GM21367 (cell line): ENCODE data around the gene MPV17L2.

Experiments
- ATAC-seq: cut with Tn5 transposase; IDR thresholded peaks from one replicate; pipeline ENCODE4 v1.9.1; 2021; ENCODE audit not compliant: unreplicated experiment

MPV17L2 gene

DNA sequence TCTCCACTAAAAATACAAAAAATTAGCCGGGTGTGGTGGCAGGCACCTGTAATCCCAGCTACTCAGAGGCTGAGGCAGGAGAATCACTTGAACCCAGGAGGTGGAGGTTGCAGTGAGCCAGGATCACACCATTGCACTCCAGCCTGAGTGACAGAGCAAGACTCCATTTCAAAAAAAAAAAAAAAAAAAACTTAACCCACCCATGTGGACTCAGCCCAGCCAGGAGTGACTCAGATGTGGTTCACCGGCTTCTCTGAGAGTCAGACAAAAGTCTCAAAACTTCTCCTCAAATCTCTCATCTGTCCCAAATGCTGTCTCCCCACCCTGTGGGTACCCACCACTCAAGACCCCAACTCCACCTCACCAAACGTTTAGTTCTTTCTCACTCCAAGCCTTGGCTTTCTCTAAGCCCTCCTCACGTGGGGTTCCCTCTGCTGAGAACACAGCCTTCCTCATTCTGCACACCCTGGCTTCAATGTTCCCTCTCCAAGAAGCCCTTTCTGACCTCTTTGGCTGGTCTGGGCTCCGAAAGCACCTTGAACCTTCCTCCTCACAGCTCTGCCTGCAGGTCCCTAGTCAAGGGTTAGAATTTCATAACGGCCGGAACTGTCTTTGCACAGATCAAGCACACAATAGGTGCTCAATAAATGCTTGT, 21.9 kb downstream of the MPV17L2 start:
- no peak for ATAC-seq

DNA sequence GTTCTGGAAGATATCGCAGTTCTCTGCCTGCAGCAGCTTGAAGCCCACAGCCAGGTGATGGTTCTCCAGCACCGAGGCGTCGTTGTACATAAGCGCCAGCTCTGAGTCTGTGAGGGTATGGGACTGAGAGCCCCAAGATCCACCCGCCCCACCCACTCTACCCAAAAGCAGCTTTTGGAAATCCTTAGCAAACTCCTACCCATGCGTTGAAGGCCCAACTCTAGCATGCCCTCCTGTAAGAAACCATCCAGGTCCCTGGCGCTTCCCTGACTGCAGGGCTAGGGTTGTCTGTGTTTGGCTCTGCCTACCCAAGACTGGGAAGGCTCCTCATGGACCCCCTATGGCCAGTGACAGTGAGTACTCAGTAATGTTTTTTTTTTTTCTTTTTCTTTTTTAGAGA, 23.8 kb downstream of the MPV17L2 start:
- ATAC-seq: no peak

DNA sequence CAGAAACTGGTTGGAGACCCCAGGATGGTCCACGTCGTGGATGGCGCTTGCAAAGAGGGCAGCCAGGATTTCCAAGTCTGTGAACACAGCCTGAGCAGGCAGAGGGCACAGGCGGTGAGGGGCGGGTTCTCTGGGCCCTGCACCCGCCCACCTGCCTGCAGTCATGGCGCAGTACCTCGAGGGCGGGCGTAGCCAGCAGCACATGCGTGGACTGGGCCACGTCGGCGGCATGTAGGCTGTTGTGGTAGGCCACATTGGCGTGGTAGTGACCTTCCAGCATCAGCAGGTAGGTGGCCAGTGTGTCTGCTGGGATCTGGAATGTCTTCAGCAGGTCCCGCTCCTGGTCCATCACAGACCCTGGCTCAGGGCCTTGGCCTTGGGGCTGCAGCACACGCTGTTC, 25.1 kb downstream of the MPV17L2 start:
- ATAC-seq: no peak

DNA sequence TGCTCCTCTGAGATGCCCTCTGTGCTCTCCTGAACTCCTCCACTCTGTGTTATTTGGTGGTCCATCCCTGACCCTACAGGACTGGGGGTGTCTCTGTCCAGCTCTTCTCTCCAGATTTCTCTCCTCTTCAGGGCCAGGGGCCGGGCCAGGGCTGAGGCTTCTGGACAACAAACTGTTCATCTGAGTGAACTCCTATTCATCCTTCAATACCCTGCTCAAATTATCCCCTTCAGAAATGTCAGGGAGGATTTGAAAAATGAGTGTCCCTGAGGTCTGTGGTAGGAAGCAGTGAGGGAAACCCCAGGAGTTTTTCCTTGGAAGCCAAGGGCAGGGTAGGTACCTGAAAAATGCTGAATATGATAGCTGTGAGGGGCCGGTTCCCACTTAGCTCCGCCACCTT, 25.6 kb downstream of the MPV17L2 start:
- no peak for ATAC-seq

DNA sequence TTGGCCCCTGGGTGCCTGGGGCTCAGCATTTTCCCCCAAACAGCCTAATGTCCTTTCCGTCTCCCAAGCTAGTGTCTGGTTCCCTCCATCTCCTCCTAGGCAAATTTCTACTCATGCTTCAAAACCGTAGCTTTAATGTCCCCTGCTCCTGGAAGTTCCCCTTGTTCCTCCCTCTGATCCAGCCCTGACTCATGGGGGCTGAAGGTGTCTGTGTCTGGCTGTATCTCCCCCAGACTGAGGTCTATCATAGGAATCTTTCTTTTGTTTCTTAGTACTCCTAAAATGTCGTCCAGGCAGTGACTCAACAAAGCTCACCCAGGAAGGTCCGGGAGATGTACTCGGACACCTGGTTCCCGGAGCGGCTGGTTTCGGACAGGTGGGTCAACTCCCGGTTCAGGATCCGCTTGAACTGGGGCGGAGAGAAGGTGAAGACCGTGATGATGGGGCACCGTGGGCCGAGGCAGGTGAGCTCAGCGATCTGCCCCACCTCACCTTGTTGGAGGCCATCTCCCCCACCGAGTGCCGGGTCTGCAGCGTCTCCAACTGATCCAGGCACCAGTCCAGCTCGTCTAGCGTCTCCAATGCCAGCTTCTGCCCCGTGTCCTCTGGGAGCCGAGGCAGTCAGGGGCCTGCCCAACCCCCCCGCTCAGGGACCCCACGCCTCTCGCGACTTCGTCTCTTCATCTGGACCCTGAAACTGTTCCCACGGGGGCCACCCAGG, 27.1 kb downstream of the MPV17L2 start:
- no peak for ATAC-seq

DNA sequence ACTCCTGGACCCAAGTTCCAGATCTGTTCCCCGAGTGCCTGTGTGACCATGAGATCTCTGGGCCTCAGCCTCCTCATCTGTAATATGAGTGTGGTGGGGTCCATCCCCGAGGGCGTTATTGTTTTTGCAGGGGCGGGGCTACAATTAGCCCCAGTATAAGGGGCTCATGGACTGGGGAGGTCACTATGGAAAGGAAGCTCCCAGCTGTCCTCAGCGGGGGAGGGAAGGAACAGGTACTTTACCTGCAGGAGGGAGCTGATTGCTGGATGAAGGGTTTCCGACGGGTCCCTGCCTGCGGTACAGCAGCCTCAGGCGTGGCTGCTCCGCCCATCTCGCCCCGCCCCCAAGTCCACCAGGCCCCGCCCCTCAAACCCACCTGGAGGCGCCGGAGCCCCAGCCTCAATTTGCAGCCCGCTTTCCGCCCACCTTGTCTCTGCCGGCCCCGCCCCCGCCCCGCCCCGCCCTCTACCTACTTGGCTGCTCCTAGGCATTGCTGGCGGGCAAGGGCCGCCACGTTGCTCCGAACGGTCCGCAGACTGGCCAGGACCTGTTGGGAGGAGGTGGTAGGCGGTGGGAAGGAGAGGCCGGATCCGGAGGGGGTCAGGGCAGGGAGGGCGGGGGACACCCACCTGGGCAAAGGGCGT, 27.7 kb downstream of the MPV17L2 start:
- no peak for ATAC-seq

DNA sequence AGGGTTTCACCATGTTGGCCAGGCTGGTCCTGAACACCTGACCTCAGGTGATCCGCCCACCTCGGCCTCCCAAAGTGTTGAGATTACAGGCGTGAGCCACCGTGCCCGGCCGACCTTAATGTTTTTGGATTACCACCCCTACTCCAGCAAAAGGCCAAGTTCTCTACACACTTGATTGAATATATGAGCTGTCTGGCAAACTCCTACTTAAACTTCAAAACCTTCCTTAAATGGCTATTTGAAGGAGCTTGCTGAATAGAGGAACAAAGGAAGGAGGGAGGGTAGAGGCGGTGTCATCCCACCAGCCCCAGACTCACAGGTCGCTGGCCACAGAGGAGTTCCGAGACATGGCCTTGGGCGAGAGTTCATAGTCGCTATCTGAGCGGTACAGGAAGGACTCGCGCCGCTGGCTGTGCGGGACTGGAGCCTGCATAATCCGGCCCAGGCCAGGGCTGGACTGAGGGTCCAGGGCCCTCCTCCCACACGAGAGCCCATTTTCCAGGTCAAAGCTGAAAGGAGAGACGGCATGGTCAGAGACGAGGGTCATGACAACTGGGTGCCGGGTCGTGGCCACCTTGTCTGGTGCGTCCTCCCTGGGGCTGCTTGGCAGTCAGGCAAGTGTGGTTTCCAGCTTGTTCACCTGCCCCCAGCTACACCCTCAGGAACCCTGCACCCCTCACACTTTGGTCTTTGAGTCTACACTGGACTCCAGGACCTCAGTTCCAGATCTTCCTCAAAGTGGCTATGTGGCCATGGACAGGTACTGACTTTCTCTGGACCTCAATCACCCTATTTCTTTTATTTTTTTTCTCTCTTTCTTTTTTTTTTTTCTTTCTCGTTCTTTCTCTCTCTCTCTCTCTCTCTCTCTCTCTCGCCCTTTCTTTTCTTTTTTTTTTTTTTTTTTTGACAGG, 29.1 kb downstream of the MPV17L2 start:
- ATAC-seq: no peak

DNA sequence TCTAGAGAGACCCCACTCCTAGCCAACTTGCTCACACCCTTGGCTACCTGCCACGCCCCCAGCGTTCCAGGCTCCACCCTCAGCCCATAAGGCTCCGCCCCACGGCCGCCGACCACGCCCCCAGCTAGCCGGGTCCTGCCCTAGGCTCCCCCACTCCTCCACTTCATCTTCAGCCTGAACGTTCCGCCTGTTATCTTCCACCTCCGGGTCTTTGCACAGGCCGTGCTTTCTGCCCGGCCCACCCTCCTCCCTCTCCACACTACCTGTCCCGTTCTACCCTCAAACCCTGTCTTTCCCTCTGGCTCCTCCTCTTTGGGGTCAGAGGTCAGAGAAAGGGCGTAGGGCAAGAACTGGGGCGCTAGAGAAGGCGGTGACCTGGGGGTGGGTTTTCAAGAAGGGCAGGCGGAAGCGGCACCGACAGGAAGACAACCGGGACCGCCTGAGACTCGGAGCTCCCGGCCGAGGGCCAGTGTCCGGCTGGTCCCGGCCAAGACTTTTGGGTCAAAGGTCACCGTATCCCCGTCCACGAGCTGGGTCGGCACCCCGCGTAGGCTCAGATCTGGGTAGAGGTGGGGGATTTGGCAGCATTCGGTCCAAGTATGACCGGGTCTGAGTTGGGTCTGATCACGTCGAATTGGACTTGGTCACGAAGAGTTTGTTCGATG, 31.0 kb downstream of the MPV17L2 start:
- ATAC-seq: no peak

DNA sequence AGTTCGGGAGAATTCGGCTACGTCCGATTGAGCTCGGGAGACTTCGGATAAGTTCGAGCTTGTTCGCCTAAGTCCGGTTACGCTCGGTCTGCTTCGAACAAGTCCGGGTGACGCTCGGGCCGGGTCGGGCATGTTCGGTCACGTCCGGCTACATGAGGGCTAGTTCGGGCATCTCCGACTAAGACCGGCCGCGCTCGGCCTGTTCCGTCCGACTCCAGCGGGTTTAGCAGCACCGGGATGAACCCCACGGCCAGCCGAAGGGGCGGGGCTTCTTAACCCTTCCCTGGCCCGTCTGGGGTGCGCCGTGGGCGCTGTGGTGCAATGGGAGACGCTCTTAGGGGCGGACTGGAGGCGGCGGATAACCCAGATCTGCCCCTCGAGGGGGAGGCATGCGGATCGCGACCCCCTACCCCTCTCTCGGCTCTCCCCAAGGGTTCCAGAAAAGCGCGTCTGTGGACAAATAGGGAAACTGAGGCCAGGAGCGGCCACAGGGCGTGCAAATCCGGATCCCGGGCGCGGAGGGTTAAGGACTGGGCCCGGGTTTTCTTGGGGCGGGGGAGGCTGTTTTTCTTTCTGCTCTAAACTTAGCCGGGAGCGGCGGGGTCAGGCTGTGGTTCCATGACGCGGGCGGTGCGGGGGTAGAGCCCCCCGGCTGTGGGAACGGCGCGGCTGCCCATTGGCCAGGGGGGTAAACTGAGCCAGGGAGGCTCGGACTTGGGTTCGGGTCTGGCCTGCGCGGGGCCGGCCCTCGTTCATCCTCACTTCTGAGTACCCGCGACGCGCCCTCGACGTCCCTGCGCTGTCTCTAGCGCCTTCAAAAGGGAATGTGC, 31.7 kb downstream of the MPV17L2 start:
- ATAC-seq: peak; percentile 69

DNA sequence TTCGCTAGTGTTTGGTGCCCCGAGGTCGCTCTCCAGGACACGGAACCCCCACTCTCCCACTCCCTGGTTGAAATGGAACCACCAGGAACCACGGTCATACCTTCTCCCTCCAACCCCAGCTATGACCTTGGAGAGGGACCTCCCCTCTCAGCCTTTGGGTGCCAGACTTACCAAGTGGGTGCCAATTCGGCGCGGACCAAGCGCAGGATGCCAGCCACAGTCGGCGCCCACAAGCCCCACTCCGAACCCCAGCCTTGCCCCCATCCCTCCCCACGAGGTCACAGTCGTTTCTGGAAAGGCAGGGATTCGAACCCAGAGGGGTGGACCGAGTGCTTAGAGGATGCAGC, 32.3 kb downstream of the MPV17L2 start:
- no peak for ATAC-seq

DNA sequence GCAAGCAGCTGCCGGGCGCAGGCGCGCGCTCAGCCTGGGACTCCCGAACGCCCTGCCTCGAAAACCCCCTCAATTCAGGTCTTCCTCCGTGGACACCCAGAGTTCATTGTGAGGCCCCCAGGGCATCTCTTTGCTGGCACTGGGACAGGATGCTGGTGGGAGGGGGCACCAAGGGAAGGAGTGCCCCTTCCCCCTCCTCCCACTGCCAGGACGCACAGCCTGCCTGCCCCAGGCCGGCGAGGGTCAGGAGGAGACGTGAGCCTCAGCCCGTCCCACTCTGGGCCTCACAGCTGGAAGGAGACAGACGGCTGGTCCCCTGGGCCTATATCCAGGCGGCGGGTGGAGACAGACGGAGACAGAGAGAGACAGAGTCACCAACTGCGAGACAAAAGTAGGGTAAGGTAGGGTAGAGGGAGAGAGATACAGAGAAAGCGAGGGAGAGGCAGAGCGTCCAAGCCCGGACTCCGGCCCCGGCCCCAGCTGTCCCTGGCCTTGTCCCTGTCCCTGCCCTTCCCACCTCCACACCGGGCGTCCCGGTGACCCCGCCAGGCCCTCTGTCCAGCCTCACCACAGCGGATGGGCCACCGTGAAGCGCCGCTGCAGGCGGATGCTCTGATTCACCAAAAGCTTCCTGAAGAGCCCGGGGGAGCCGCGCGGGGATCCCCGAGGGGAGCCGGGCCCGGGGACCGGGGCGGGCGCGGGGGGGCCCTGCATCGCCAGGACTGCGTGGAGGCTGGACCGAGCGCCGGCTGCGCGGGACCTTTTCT, 32.9 kb downstream of the MPV17L2 start, which contains the start of gene PDE4C:
Gene PDE4C (minus strand): TSS at position 737 of the 767 bp plus-strand sequence. CDS start 23 bp downstream, at position 714.
- no peak for ATAC-seq

DNA sequence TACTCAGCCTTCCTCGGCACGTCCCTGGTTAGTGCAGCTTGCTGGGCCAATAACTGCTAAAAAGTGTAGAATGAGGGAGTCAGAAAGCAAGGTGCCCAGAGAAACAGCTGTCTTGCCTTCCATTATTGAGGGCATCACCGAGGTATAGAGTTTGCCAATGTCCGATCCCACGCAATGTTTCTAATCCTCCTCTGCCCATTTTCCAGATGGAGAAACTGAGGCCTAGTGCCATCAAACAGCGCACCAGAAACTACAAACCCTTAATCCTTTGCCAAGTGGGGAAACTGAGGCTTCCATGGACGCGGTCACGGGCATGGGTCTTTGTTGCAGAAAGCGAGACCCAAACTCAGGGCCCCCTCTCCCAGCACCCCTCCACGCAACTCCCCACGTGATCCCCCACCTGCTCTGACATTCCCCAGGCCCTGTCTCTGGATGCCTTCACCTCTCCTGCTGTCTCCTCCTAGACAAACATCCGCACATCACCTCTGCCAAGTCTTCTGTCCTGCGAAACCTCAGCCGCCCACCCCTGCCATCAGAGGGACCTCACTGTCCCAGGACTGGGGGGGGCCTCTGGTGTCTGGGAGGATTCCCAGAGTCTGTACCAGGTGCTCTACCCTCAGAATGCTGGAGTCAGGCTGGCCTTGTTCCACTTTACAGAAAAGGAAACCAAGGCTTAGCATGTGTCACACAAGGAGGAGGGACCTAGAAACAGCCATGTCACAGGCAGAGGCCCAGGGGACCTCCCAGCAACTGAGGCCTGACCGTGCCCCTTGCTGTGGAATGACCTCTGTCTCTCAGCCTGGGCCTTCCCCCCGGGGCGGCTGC, 34.1 kb downstream of the MPV17L2 start:
- ATAC-seq: no peak

DNA sequence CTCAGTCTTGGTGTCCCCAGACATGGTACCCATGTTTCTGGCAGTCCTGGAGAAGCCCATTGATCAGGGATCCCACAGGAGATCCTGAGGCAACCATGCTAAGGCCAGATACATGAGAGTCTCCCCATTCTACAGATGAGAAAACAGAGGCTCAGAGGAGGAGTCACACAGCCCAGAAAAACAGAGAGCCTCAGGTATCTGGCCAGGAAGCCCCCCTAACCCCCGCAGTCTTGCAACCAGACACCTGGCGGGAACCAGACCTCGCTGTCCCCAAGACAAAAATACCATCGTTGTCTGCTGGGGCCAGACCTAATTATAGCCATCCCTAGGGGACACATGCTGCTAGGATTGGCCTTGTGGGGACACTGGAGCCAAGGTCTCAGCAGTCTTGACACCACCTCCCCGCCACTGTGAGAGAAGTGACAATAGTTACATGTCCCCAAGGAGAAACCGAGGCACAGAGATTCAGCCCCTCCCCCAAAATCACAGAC, 34.8 kb downstream of the MPV17L2 start:
- no peak for ATAC-seq

DNA sequence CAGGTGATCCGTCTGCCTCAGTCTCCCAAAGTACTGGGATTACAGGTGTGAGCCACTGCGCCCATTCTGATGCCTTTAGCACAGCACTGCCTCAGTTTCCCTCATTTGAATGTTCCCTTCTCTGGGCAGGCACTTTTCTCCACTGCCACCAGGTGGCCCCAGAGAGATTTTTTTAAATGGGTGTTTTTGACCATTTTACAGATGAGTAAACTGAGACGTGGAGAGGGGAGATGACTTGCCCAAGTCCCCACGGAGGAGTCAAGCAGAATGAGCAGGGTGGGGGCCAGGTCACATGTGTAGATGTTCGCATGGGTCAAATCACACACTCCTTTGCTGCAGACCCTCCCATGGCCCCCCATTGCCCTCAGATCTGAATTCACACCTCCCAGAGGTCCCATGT, 36.5 kb downstream of the MPV17L2 start:
- no peak for ATAC-seq

DNA sequence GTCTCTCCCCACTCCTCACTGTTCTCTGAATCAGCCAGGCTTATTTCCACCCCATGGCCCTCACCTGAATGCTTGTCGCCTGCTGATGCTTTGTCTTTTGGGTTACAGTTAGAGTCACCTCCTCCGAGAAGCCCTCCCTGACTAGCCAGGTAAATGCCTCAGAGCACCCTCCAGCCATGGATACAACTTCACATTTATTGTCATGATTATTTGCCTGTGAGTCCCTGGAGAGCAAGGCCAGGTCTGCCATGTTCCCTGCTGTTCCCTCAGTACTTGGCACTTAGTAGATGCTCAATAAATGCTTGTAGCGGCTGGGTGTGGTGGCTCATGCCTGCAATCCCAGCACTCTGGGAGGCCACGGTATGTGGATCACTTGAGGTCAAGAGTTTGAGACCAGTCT, 36.9 kb downstream of the MPV17L2 start:
- ATAC-seq: no peak

DNA sequence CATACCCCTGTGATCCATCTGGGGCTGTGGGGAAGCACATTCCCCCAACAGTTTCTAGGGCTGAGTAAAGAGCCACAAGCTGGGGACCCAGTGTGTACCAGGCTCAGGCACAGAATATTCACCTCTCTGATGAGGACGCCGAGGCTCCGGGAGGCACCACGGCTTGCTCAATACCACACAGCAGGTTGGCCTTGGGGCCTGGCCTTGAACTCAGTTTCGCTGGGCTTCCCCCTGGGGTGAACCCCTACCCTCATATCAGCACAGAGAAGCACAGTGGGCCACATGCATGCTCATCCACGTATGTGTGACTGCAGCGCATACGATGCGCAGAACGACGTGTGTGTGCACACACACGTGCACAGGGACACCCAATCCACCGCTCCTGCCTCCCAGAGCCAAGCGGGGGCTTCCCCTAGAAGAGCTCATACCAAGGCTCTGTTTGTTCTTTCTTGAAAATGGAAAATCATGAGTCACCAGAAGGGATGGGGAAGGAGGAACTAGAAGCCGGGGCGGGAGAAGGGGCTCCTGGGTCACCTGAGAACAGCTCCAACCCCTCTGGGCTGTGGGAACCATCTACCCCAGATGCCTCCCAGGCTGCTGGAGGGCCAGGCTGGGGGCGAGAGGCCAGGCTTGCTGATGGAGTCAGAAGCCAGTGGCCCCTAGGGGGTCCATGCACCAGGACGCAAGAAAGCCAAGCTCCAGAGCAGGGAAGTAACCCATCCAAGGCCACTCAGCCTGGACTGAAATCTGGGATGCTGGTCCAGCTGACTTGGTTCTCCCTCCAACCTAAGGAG, 38.1 kb downstream of the MPV17L2 start:
- no peak for ATAC-seq

DNA sequence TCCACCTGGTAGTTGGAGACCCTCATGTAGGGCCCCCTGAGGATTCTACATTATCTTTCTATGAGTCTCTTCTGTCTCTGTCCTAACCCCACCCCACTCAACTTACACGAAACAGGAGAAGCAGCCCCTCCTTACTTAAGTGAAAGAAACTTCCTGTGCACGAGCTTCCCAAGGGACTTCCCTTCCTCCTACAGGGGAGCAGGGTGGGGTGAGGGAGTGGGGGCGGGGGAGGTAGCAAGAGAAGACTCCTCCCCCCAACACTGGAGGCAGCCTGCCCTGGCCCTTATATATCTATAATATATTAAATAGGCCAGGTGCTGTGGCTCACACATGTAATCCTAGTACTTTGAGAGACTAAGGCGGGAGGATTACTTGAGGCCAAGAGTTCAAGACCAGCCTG, 38.8 kb downstream of the MPV17L2 start:
- no peak for ATAC-seq
